GM06990 (cell line): Measurements from ENCODE around the gene TEX19.
"Not testable (repeated sequence)": the region's sequence is repeated elsewhere in the genome, so short reads cannot be mapped to it uniquely, and the experiment has no call there.

Experiments used
- DNase-seq: peaks from one replicate; pipeline ENCODE4 v3.0.0-alpha.2; 2011; ENCODE audit not compliant: insufficient read length; ENCODE audit errors: extremely low read depth
- H3K27me3 ChIP-seq: replicated peaks from 2 replicates; pipeline ENCODE4 v1.6.0; 2011; ENCODE audit warnings: low read length; ENCODE audit not compliant: control insufficient read depth, insufficient read depth
- H3K36me3 ChIP-seq: 2 replicates; pipeline ENCODE4 v1.5.1; 2011; ENCODE audit warnings: low read length; ENCODE audit not compliant: control insufficient read depth, insufficient read depth
- H3K4me3 ChIP-seq: replicated peaks from 2 replicates; pipeline ENCODE4 v1.5.1; 2011; ENCODE audit warnings: low read depth, mild to moderate bottlenecking, control low read depth, low read length
- CTCF ChIP-seq: IDR thresholded peaks from 2 replicates; pipeline ENCODE4 v1.5.1; 2011; ENCODE audit warnings: low read length, control low read depth, mild to moderate bottlenecking, inconsistent platforms; ENCODE audit not compliant: insufficient read depth, poor library complexity, severe bottlenecking

The TEX19 gene

GRCh38 chr17:82354804-82355308, 4.2 kb upstream of the TEX19 start:
- Histone ChIP-seq H3K27me3 (no peaks in the 10 kb centered on the region), H3K4me3 (no peak overlapping the region), H3K36me3 (no peaks in the 10 kb centered on the region)
- no peak for TF ChIP-seq CTCF
- DNase-seq: no peak

GRCh38 chr17:82355770-82356427, 3.1 kb upstream of the TEX19 start:
- TF ChIP-seq CTCF: no peak
- no peaks in the 10 kb centered on the region for H3K27me3 ChIP-seq
- no peak overlapping the region for H3K4me3 ChIP-seq
- no peaks in the 10 kb centered on the region for H3K36me3 ChIP-seq
- no peak for DNase-seq

- Histone ChIP-seq H3K36me3 (no peaks in the 10 kb centered on the region), H3K27me3 (no peaks in the 10 kb centered on the region), H3K4me3 (no peak overlapping the region)
- no peak for TF ChIP-seq CTCF
- no peak for DNase-seq
These were observed 2.1 kb upstream of the TEX19 start for GRCh38 chr17:82356845-82357355.

- no peak for TF ChIP-seq CTCF
- H3K36me3 ChIP-seq: no peaks in the 10 kb centered on the region
- no peak overlapping the region for H3K4me3 ChIP-seq
- no peak for DNase-seq
- H3K27me3 ChIP-seq: no peaks in the 10 kb centered on the region
These were observed 1.7 kb upstream of the TEX19 start for GRCh38 chr17:82357394-82357793.

- H3K36me3 ChIP-seq, H3K27me3 ChIP-seq, H3K4me3 ChIP-seq, DNase-seq: not testable (repeated sequence)
These were observed 516 bp downstream of the TEX19 start for GRCh38 chr17:82359451-82360074.

- H3K36me3 ChIP-seq: no peaks in the 10 kb centered on the region
- no peak for TF ChIP-seq CTCF
- no peak for DNase-seq
These were observed 3.0 kb downstream of the TEX19 start for GRCh38 chr17:82361885-82362633.

More at GRCh38 chr17:82361885-82362633, 3.0 kb downstream of the TEX19 start:
- no peaks in the 10 kb centered on the region for H3K27me3 ChIP-seq
- no peak overlapping the region for H3K4me3 ChIP-seq
